HG02970 (cell line): ENCODE measurements around the gene ENKUR.
"Not testable (repeated sequence)": the region's sequence is repeated elsewhere in the genome, so short reads cannot be mapped to it uniquely, and the experiment has no call there.

Experiments used
- ATAC-seq: cut with Tn5 transposase; IDR thresholded peaks from one replicate; pipeline ENCODE4 v1.9.1; 2021; ENCODE audit warnings: mild to moderate bottlenecking, moderate library complexity, moderate number of reproducible peaks; ENCODE audit not compliant: unreplicated experiment, low FRiP score

The ENKUR gene

DNA sequence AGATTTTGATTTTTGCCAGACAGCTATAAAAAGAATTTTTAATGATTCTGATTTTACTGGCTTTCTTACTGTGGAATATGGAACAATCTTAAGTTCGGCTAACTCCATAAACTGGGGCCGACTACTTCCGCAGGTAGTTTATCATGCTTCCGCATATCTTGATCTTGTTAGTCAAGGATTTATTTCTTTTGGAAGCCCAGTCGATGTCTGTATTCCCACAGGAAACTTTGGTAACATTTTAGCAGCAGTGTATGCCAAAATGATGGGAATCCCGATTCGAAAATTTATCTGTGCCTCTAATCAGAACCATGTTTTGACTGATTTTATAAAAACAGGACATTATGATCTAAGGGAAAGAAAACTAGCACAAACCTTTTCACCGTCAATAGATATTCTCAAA, 8.6 kb upstream of the ENKUR start:
- no peak for ATAC-seq

DNA sequence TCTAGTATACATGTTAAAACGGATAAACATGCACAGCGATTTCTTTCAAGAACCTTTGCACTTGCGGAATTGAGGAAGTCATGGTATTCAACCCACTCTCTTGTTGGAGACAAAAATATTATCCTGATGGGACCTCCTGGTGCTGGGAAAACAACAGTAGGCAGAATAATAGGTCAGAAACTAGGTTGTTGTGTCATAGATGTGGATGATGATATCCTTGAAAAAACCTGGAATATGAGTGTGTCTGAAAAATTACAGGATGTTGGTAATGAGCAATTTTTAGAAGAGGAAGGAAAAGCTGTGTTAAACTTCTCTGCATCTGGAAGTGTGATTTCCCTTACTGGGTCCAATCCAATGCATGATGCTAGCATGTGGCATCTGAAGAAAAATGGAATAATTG, 7.3 kb upstream of the ENKUR start:
- ATAC-seq, result no peak

DNA sequence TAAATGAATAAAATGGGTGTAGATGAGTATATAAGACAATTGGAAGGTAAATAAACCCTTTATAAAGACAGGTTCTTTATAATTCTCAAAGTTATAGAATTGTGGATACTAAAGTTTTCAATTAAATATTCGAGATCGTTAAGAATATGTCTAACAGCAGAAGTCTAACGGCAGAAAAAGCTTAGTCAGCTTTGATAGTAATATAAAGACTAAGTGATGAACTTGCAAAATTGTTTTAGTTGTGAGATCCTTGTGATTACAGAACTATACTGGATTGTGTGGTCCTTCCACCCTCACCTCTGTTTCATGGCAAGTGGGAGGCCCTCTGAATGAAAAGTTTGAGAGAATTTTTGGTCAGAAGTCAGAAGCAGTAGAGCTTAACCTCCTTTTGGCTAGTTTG, 2.7 kb upstream of the ENKUR start:
- ATAC-seq, result no peak

DNA sequence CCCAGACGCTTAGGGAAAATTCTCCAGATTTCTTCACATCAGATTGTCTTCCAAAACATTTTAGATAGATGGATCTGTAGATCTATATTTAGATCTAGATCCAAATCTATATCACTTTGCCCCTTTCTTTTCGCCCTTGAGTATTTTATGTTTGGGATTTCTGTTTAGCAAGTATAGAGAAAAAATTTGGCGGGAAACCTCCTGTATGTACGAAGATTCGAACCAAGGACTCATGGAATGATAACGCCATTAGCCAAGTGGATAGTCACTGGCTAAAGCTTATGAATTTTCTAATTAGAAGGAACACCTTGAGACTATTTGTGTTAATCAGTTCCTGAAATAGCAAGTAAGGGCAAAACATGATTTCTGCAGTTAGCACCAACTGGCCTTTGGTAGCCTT, 1.7 kb upstream of the ENKUR start:
- ATAC-seq, result no peak

DNA sequence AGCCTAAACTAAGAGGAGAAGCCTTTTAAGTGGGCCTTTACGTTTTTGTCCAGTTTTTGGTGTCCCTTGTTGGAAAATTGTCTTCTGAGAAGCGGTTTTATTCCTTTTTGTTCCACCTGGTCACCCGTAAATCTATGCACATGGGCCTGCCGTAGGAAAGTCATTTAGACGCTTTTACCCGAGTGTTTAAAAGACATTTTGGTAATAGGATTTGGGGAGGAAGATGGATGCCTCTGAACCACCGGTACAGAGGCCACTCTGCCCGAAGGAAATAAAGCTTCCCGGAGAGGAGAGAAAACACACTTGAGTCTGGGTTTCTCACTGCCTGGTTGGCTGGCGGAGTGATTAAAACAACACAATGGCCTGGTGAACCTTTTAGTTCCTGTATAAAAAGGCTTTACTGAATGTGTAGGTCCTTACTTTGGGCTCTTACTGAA, 1.2 kb upstream of the ENKUR start:
- ATAC-seq, result no peak

DNA sequence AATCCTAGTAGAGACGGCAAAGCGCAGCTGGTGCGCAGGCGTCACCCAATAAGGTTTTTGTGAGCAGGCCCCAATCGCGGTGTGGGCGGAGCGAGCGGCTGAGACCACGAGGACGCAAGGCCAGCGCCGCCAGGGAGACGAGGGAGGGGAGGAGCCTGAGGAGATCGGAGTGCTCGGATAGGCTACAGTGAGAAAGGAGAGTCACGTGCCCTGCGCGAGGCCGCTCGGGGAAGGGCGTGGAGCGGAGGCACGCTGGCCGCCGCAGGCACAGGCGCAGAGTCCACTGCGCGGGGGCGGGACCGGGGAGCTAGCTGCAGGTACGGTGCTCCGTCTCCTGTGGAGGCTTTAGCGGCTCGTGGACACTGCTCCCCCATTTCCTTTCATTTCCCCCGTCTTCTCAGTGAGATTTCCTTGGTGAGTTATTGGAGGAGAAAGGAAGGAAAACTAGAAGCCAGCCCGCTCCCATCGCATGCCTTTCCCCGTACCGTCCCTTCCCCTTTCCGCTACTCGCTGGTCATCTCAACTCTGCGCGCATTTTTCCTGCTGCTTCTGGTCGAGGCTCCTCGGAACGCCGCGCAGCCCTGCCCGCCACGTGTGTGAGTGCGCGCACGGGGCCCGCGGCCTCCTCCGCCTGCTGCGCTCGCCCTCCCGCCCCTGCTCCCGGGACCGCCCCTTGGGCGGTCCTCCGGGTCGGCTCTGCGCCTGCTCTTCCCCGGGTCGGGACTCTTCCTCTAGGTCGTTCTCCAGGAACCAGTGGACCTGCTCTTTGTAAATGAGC, 607 bp upstream of the ENKUR start, which contains the start of gene THNSL1:
Gene THNSL1 (plus strand): TSS at position 237 of the 778 bp plus-strand sequence. CDS start 6,612 bp downstream, outside the sequence.
- ATAC-seq, result peak; percentile 99

DNA sequence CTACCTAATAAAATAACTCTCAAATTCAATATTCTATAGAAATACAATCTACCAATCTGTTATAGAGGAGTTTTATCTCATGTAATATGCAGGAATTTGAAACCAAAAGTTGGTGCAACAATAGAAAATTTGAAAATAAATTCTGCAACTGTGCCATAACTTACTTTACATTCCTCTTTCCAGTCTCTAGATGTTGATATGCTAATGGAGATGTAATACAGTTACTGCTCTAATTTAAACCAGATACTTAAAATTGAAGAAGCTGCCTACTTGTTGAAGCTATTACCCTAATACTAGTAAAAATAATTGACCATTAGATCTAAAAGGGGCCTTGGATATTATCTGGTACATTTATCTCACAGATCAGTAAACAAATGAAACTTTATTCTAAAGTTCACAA, 1.4 kb downstream of the ENKUR start:
- ATAC-seq, result no peak

DNA sequence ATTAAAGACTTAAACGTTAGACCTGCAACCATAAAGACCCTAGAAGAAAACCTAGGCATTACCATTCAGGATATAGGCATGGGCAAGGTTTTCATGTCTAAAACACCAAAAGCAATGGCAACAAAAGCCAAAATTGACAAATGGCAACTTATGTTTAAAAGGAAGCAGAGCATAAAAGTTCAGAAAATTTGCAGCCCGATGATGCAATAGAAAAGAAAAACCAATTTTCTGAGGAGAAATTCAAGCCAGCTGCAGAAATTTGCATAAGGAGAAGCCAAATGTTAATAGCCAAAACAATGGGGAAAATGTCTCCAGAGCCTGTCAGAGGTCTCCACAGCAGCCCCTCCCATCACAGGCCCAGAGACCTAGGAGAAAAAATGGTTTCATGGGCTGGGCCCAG, 4.4 kb downstream of the ENKUR start:
- not testable (repeated sequence) for ATAC-seq

DNA sequence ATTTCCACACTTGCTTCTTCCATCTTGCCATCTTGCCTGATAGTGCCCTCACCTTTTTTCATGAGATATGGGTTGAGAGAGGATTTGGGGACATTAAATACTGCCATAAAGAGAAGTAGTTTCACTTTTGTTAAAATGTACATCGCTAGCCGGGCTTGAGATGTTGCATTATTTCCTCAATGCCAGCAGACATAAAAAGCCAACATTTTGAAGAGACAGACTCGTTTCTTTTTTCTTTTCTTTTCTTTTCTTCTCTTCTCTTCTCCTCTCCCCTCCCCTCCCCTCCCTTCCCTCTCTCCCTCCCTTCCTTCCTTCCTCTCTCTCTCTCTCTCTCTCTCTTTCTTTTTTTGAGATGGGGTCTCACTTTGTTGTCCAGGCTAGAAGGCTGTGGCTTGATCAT, 17.9 kb downstream of the ENKUR start:
- ATAC-seq, result no peak

DNA sequence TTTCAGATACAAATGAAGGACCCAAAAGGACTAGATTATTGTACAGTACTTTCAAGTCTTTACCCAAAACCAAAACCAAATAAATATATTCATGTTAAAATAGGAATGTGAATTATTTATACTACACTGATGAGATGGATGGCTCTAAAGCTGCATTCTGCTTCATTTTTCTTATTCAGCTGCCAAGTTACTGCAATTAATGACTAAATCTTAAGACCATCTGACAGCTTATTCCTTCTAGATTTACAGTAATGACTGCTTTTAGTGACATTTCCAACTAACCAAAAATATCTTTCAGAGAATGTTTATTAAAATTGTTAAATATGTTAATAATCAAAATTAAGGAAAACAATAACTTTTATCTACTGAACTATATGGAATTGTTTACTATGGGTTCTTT, 20.9 kb downstream of the ENKUR start:
- no peak for ATAC-seq

DNA sequence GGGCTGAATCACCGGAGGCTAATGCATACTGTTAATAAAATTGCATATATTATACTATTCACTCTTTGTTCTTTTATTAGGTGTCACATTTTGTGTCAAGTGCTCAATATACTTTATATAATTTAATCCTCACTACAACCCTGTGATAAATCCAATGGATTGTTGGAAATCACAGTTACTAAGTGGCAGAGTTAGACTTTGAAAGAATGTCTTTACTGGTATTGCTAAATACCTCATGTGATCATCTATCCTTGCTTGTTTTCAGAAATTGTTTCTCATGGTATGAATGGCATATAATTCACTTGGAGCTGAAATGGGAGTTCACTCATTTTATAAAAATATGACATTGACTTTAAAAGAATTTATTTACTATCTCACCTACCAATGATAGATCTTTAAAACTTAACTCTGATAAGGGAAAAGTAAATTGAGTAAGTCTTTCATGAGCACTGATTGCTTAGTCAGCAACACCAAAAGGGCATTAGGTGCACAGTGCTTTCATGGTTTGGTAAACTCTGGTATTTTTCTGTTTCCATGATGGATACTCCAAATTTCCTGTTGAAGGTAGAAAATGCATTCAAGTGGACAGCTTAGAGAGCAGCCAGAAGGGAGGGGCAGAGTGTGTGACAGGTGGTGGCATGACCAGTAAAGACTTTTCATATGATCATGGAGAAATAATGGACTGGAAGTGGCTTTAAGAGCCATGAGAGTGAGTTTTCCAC, 22.6 kb downstream of the ENKUR start:
- no peak for ATAC-seq

DNA sequence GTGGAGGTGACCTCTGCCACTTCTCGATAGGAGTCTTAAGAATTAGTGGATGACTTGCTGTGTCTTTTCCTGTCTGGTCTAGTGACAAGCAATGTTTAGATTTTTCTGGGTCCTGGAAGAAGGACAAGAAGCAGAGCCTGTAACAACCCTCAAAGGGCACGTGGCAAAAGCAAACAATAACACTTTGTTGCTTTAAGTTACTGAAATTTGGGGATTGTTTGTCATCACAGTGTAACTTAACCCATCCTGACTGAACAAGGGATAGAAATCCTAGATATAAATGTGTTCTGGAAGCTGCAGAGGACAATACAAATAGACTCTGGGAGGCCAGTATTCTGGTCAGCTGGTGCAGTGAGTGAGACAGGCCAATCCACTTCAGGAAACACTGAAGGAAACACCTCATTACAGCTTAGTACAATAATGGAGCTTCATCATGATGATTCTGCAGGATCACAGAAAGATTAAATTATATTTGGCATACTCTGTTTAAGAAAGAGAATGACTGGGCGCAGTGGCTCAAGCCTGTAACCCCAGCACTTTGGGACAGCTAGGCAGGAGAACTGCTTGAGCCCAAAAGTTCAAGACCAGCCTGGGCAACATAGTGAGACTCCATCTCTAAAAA, 23.3 kb downstream of the ENKUR start:
- ATAC-seq, result no peak

DNA sequence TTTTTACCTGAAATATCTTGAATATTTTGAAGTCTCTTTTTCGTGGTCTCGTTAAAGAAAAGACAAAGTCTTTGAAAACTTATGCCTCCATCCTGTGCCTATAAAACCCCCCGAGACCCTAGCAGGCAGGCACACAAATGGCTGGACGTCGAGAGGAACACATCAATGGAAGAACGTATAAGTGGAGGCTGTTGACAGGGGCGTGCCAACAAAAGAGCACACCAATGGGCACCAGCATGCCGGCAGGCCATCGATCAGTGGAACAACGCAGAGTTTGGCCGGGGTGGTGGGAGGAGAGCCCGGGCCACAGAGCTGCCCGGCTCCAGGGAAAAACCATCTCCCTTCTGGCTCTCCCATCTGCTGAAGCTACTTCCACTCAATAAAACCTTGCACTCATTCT, 24.7 kb downstream of the ENKUR start:
- no peak for ATAC-seq

DNA sequence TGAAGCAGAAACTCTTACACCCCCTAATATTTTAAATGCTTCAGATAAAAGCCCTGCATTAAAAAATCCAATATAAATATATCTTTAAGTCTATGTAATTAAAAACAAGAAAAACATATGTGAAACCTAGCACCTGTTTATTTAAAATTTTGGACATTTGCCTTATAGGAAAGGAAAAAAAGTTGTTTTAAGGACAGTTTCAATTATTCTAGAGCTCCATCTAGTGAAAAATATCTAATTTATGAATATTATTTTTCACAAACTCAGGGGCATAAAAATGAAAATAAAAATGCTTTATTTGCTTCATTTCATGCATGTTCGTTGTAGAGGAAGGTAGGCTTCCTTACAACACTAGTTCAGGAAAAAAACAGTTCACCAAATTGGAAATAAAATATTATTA, 26.1 kb downstream of the ENKUR start:
- ATAC-seq, result no peak

DNA sequence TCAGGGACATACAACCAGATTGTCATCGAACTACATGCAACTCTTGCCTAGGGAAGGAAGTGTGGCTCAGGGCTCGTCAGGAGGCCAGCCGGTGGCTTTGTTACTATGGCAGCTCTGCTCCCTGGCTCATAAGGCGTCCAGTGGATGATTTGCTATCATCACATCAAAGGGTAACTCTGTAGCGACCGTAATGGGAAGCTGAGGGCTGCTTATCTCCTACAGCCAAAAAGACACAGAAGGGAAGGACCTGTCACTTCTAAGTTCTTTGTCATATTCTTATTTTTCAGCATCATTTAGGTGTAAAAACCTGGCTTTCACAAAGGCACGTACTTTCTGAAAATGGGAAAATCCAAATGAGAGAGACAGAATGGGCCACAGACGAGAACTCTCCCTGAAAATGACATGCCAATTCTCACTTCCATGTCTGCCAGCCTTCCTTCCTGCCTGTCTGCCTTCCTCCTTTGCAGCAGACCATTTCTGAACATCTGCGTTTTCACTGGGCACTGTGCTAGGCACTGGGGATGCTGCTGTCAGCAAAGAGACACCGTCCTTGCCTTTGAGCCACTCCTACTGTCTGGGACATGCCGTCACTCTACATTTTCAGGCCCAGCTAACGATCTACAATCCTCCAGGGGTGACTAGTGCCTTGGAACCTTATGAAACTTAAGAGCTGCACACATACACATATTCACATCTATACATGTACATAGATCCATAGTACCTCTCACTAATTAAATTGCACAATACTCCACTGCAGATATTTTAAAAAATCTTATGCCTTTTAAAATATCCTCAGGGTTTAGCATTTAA, 26.9 kb downstream of the ENKUR start:
- no peak for ATAC-seq

DNA sequence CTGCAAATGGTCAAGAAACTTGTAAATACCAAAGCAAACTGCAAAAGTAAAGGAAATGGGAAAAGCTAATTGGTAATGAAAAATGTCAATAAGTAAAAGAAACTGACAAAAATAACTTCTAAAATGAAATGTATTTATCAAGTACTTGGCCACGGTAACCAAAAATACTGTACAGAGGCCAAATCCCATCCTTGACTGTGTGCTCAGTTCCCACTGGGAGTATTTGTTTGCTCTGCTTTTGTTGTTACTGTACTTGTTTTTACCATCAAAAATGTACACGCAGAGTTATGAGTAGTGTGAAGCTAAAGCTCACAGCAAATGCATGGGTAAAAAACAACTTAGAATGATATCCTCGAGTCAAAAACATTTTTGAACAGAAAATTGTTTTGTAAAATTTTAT, 31.1 kb downstream of the ENKUR start:
- no peak for ATAC-seq

DNA sequence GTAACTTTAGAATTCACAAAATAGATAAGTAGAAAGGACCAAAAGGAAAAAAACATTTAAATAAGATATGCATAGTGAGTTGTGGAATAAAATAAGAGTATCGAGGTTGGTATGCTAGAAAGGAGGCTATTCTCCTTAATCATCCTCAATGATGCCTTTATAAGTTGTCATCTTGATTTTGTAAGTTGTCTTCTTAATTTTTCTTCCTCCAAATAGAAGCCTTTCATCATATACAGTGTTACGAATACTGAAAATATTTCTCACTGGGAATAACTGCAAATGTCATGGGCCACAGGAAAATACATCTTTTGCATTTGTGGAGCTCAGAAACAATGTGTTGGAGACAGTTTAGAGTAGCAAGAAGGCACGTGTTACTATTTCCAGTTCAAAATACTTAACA, 32.0 kb downstream of the ENKUR start:
- ATAC-seq, result no peak

DNA sequence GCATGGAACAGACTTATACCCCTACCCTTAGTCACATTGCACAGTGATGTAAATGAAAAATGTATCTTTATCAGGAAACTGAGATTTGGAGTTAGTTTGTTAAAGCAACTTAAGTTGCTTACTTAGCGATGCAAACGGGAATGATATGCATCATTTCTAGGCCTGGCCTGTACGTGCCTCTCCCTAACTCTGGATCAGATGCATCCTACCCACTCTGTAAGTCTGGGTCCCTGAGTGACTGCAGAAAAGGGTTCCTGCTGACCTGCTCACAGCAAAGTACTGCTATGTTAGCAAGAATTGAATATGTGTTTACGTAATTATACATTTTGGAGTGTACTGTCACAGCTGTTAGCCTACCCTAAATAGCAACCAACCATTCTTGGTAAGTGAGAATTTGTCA, 32.8 kb downstream of the ENKUR start:
- no peak for ATAC-seq

DNA sequence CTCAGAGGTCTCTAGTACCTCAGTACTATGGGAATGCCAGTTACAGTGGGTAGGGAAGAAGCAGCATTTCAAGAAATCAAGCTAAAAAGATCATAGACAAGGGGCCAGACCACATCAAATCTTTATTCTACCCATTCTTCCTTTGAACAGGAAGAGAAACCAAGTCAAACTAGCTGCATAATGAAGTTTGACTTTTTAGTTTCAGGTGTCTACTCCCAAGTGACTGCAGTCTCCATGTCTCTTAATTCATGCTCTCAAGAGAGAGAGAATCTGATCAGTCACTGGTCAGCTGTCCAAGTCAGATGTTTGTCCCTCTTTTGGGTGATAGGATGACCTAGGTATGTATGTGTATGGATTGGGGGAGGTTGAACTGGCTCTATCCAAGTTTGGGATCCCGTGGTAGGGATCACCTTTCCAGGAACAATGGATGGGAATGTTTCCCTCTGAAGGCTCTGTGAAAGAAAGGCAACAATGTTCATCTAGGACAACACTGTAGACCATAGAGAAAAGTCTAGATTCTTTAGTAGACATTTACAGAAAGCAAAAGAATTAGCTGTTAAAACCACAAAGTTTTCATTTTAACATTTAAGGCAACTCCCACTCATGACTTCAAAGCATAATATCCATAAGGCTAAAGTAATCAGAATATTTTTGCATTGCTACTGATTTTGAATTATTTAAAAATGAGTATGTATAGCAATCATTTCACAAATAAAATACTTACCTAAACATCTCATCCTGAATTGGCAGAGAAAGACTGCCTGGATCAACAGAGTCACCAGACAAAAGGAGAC, 33.4 kb downstream of the ENKUR start:
- ATAC-seq, result no peak

DNA sequence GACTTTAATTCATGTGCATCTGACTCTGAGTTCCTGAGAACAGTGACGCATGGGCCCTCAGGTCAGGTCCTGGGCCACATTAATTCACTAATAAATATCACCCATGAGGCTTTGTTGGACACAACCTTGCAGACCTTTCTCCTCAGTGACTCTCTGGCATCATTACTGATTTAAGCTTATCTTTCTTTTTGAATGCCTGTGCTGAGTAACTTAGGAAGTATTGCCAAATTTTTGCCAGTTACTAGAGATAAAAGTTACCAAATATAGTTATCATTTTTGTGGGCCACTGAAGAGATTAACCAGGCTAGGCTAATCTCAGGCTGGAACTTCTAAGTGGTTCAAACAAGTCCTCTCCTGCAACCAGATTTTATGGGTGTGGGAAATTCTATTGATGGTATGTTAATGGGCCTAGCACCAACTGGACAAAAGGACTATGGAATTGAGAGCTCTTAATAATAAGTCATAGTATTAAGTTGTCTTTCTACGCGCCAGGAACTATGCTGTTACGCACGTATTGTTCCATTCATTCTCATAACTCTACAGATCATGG, 34.7 kb downstream of the ENKUR start:
- ATAC-seq, result no peak
